Mesodermal cell (in vitro differentiated cells): ENCODE results near the gene TLE4.

Source experiments
- H3K27ac ChIP-seq: 2 replicates; pipeline ENCODE4 v1.7.0; 2013; ENCODE audit warnings: mild to moderate bottlenecking, low read depth, low read length, moderate library complexity; ENCODE audit not compliant: severe bottlenecking
- H3K36me3 ChIP-seq: 2 replicates; pipeline ENCODE4 v1.7.1; 2013; ENCODE audit warnings: mild to moderate bottlenecking, low read length, moderate library complexity; ENCODE audit not compliant: control insufficient read depth, insufficient read depth
- H3K4me1 ChIP-seq: one replicate; pipeline ENCODE4 v1.7.1; 2013; ENCODE audit warnings: mild to moderate bottlenecking, low read length; ENCODE audit not compliant: insufficient read depth, control insufficient read depth, poor library complexity, severe bottlenecking
- H3K4me3 ChIP-seq: 2 replicates; pipeline ENCODE4 v1.7.0; 2013; ENCODE audit warnings: low read length, control low read depth, mild to moderate bottlenecking; ENCODE audit not compliant: insufficient read depth, poor library complexity, severe bottlenecking; ENCODE audit errors: extremely low read depth
- H3K9me3 ChIP-seq: 2 replicates; pipeline ENCODE4 v1.7.1; 2013; ENCODE audit warnings: mild to moderate bottlenecking, low read length, moderate library complexity; ENCODE audit not compliant: control insufficient read depth
- WGBS, 2 experiments: methylation state at CpG; one replicate each; pipeline ENCODE4 v1.1.5; 2013; ENCODE audit warnings: missing lambda C conversion rate in 2 of 2; ENCODE audit not compliant: insufficient coverage in 2 of 2; 5-methylcytosine and 5-hydroxymethylcytosine counted together

The TLE4 gene

DNA sequence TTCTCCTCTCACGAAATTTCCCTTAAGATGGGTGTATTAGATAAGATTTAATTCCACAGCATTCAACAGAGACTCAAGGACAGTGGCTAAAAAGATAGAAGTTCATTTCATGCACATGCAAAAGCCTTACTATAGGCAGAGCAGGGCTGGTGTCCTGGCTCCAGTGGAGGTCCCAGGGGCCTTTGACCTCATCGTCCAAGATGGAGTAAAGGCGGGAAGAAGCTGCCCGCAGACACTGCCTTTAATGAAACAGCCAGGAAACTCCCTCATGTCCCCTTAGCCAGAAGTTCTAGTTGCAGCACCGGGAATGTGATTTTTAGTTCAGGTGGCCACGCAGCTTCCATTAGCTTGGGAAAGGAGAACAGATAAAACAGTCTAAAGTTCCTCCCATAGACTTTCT, 190.3 kb downstream of the TLE4 start:
- H3K4me1 ChIP-seq = peaks cover 22% of the 10 kb centered on the region
- H3K27ac ChIP-seq = no peak overlapping the region
- WGBS, 2 experiments = 93 to 94% methylated on average over 2 to 5 of the region's 6 CpGs
- H3K9me3 ChIP-seq = peaks cover 4% of the 10 kb centered on the region
- H3K36me3 ChIP-seq = no peaks in the 10 kb centered on the region
- no peak overlapping the region for H3K4me3 ChIP-seq

DNA sequence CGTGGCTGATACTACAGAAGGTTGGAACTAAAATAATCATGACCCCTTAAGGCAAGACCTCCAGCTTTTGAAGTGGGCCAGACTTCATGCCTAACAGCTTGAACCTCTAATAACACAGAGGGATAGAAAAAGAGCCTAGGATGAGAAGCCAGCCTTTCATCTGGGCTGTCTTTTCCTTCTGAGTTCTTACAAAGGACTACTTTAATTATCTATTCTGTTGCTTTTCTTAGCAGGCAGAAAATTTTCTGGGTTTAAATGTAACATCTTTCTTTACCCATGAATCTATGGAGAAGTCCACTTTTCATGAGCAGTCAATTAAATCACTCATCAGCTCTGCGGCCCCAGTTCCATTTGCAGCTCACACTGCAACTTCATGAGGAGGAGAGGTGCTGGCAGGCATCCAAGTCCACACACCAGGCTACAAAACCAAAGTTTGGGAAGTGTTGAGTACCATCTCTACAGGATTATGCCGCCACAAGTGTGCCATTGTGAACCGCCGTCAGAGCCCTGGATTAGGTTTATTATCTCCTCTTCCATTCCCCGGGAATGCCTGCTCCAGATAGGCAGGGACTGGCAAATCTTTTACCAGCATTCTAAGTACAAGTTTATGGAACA, 192.0 kb downstream of the TLE4 start:
- WGBS, 2 experiments = 89 to 95% methylated on average over 4 to 5 of the region's 6 CpGs
- Histone ChIP-seq H3K4me3 (no peak overlapping the region), H3K9me3 (no peaks in the 10 kb centered on the region), H3K27ac (no peak overlapping the region), H3K36me3 (no peaks in the 10 kb centered on the region), H3K4me1 (peaks cover 22% of the 10 kb centered on the region)

DNA sequence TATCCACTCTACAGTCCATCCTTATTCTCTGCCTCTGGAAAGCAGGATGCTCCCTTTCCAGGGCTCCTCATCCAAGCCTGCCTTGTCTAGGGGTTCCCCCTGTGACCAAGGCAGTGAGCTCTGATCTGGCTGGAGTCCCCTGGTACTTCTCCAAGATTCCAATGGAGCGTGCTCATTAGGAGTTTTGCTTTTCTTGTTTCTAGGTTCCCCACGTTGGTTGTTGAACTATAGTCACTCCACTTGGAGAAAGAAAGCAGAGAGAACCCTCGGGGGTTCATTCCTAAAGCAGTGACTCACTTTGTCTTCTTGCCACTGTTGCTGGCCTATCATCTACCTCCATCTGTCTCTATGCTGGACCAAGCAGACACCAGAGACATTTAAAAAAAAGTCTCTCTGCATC, 192.6 kb downstream of the TLE4 start:
- peaks cover 22% of the 10 kb centered on the region for H3K4me1 ChIP-seq
- H3K36me3 ChIP-seq = no peaks in the 10 kb centered on the region
- no peaks in the 10 kb centered on the region for H3K9me3 ChIP-seq
- 60 to 69% methylated on average over 1 to 2 of the region's 3 CpGs for WGBS, 2 experiments
- H3K27ac ChIP-seq = no peak overlapping the region
- no peak overlapping the region for H3K4me3 ChIP-seq

DNA sequence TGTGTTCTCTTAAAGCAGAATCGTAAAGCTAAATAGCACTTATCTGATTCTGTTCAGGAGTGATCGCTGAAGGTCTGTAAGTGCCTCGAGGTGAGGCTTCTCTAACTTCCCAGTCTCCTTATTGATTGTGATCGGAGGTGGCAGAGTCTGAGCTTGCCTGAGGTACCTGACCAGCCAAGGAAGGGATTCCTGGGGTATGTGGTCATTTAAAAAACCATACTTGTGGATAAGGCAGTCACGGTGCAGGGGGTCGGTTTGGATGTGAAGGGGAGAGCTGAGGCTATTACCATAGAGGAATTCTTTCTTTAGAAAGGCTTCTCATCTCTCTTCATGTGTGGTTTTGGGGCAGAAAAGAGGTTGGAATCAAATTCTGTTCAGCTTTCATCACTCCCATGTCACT, 193.7 kb downstream of the TLE4 start:
- no peak overlapping the region for H3K27ac ChIP-seq

DNA sequence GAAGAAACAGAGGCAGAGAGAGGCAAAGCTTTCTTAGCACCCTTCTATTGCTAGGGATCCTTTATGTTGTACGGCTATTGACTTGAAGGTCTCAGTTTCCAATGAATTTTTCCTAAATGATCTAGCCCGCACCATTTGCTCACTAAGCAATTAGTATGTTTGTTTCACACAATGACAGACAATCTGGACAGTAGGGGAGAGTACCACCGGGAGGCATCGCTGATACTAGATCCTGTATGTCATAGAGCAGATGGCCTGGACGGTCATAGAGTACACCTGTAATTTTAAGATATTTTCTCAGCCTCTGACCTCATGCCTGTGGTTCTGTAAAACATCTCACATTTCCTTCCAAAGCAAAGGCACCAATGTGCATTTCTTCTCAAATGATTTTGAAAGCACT, 194.3 kb downstream of the TLE4 start:
- no peaks in the 10 kb centered on the region for H3K9me3 ChIP-seq
- 96% methylated on average over 5 of the region's 5 CpGs; no CpG with 5 or more reads in 1 of the 2 experiments for WGBS, 2 experiments
- H3K36me3 ChIP-seq = no peaks in the 10 kb centered on the region
- peaks cover 22% of the 10 kb centered on the region for H3K4me1 ChIP-seq
- H3K4me3 ChIP-seq = no peak overlapping the region
- H3K27ac ChIP-seq = no peak overlapping the region

More for the DNA sequence above, 193.7 kb downstream of the TLE4 start:
- Histone ChIP-seq H3K36me3 (no peaks in the 10 kb centered on the region), H3K4me1 (peaks cover 22% of the 10 kb centered on the region), H3K4me3 (no peak overlapping the region), H3K9me3 (no peaks in the 10 kb centered on the region)
- WGBS, 2 experiments = 80 to 84% methylated on average over 2 to 3 of the region's 6 CpGs

DNA sequence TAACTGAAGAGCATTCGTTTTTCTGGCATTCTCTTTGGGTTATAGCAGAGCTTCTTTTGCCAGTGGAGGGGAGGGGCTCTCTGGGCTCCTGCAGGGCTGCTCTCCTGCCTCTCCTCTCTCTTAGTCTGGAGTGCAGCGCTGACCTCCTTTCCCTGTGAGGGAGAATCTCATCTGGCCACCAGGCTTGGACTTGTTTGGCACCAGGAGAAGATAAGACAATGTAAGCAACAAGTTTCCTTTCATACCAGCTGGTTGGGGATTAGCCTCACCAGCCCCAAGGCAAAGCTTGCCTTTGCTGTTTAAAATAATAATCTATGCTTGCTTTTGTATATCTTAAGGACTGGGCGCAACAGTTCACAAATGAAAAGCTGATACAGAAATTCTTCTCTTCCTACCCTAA, 196.4 kb downstream of the TLE4 start:
- no CpG with 5 or more reads among the region's 3 CpGs for WGBS, 2 experiments

DNA sequence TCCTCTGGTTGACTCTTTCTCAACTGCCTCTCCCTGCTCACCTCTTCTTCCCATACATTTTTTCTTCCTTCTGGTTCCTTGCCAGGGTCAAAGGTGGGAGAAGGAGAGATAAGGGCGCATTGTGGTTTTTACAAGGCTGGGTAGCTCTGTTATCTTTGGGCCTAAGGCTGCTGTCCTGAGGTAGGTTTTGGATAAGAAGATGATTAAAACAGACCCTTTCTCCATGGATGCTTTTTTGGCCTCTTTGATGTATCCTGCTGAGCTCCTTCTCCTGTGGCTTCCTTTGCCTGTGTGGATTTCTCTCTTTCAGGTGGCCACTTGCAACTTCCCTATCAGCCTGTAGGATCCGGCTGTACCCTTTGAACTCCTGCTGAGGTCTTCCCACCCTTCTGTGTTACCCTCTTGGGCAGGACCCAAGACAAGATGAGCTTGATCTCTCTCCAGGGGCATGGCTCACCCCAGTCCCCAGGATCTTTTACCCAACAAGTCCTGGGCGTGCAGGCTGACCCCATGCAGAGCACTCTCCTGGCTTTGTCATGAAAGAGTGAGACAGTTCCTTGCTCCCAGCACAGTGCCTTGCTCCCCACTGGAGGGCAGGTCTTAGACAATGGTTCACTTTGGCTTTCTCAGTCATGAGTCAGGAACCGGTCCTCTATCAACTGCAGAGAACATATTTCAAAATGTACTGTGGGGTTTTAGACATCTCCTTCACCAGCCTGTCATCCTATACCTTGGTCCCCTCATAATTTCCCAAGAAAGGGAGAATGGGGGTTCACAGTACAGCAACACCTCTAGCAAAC, 197.9 kb downstream of the TLE4 start:
- no peaks in the 10 kb centered on the region for H3K36me3 ChIP-seq
- 83 to 92% methylated on average over 2 to 4 of the region's 4 CpGs for WGBS, 2 experiments
- no peaks in the 10 kb centered on the region for H3K9me3 ChIP-seq
- no peak overlapping the region for H3K4me3 ChIP-seq
- peaks cover 9% of the 10 kb centered on the region for H3K4me1 ChIP-seq
- no peak overlapping the region for H3K27ac ChIP-seq

More for the DNA sequence above, 196.4 kb downstream of the TLE4 start:
- H3K9me3 ChIP-seq = no peaks in the 10 kb centered on the region
- H3K4me1 ChIP-seq = peaks cover 22% of the 10 kb centered on the region
- no peaks in the 10 kb centered on the region for H3K36me3 ChIP-seq
- H3K27ac ChIP-seq = no peak overlapping the region
- no peak overlapping the region for H3K4me3 ChIP-seq

DNA sequence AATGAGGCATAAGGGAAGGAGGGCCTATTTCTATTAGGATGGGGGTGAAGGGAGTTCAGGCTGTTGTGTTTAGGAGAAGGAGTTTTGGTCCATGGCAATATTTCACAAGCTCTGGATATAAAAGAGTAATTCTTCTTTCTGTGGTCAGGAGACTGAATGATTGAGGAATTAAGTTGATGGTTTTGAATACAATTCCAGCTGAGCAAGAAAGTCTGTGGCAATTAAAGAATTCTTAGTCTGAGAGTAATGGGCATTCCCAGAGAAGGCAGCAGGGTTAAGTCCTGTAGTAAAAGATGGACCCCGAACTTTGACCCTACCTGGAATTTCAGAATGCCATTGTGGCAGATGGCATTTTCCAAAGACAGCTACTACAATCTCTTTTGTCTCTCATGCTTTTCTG, 202.6 kb downstream of the TLE4 start:
- no peaks in the 10 kb centered on the region for H3K9me3 ChIP-seq
- H3K27ac ChIP-seq = no peak overlapping the region
- no peaks in the 10 kb centered on the region for H3K4me1 ChIP-seq
- WGBS, 2 experiments = 83 to 90% methylated on average over 1 of the region's 1 CpG
- no peak overlapping the region for H3K4me3 ChIP-seq
- no peaks in the 10 kb centered on the region for H3K36me3 ChIP-seq
